GM19099 (cell line): ENCODE measurements around the gene WDR93.

Experiments used
- POLR2A ChIP-seq: IDR thresholded peaks from 3 replicates; pipeline ENCODE4 v1.6.1; 2011; ENCODE audit warnings: low read depth; ENCODE audit not compliant: insufficient read length; ENCODE audit errors: extremely low read depth

The WDR93 gene

GRCh38 chr15:89747708-89748682 lies 57.4 kb downstream of the WDR93 start:
- no peak for TF ChIP-seq POLR2A

DNA sequence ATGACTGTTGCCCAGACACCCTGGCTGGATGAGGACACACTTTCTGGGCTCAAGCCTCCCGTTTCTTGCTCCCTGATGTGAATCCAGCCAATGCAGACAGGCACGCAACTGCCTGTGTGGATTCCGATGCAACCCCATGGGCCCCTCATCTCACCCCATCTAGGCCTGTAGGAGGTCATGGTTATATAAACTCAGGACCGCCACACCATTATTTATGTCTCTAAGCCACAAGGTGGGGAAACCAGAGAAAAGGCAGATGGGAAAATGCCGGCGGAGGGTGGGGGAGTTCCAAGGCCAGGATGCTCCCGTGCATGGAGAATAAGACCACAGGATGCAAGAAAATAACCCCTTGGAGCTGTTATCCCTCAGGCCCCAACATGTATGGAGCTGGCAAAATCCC lies 58.4 kb downstream of the WDR93 start:
- no peak for TF ChIP-seq POLR2A

DNA sequence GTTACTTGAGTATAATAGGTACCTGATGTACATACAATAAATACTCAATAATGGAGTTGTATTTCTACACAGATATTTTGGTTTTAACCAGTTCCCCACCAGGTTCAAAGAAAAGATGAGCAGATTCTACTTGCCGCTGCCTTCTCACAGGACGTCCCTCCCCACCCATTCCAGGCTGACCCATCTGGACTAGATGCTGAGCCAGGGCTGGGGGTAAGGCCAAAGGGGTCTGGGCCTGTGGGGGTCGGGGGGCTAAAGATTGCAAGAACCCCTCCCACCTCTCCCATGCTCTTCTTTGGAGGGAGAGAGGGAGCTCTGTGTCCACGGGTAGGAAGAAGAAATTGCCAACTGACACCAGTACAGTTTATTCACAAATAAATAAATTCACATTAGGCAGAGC lies 58.9 kb downstream of the WDR93 start:
- TF ChIP-seq POLR2A = no peak

GRCh38 chr15:89749951-89750559 lies 59.4 kb downstream of the WDR93 start:
- TF ChIP-seq POLR2A = no peak

DNA sequence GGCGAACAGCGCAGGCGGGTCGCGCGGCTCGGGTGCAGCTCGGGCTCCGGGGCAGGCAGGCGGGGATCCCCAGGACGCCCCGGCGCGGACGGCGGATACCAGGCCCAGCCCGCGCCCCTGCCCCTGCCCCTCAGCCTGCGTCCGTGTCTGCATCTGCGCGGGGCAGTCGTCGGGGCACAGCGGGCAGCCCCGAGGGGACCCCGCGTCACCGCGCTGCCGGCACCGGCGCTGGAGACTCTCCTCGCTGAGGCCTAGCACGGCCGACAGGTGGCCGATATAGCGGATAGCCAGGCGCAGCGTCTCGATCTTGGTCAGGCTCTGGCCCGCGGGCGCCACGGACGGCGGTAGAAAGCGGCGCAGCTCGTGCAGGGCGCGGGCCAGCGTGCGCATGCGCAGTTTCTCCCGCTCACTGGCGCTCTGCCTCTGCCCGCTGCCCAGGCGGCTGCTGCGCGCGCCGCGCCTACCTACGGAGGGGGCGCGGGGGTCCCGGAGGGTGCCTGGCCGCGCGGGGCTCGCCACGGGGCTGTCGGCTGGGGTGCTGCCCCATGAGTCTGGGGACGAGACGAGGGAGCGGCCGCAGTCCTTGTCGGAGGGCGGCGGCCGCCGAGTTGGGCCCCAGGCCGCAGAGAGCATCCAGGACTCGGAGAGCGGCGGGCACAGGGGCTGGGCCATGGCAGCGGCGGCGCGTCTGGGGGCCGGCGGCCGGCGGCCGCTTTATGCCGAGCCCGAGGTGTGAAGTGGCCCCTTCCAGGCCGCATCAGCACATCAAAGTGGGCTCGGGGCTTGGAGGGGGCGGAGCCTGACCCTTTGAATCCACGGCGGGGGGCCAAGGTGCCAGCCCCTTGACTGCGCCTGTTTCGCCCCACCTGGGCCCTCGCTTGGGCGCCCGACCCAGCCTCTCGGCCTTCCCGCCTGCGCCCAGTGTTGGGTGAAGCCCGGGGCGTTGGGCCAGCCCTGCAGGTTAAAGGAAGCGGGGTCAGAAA lies 60.2 kb downstream of the WDR93 start, which contains the start of gene MESP1:
MESP1 (minus strand) TSS at position 690 of the 983 bp plus-strand sequence; CDS start at position 672, 18 bp downstream.
- TF ChIP-seq POLR2A = peak; percentile 65

DNA sequence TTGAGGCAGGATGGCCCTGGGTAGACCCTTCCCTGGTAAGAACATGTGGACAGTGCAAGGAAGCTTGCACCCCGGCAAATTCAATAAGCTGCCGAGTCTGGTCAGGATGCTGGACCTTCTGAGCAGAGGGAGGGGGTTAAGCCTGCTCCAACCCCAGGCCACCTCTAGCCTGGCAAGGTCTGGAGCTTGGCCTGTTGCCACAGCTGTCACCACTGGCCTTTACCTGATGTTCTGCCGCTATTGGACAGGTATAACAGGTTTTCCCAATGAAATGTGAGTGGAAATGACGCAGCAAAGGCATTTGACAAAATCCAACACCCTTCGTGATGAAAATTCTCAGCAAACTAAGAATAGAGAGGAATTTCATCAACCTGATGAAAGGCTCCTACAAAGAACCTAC lies 61.1 kb downstream of the WDR93 start:
- no peak for TF ChIP-seq POLR2A

DNA sequence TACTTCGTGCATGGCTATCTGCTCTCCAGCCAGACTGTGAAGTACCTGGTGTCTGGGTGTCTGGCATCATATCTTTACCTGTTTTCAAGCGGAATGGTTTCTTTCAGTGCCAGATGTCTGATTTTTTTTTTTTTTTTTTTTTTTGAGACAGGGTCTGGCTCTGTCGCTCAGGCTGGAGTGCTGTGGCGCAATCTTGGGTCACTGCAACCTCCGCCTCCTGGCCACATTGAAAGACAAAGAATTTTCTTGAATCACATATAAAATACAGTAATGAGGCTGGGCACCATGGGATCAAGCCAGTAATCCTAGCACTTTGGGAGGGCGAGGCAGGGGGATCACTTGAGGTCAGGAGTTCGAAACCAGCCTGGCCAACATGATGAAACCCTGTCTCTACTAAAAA lies 63.2 kb downstream of the WDR93 start:
- TF ChIP-seq POLR2A = no peak

DNA sequence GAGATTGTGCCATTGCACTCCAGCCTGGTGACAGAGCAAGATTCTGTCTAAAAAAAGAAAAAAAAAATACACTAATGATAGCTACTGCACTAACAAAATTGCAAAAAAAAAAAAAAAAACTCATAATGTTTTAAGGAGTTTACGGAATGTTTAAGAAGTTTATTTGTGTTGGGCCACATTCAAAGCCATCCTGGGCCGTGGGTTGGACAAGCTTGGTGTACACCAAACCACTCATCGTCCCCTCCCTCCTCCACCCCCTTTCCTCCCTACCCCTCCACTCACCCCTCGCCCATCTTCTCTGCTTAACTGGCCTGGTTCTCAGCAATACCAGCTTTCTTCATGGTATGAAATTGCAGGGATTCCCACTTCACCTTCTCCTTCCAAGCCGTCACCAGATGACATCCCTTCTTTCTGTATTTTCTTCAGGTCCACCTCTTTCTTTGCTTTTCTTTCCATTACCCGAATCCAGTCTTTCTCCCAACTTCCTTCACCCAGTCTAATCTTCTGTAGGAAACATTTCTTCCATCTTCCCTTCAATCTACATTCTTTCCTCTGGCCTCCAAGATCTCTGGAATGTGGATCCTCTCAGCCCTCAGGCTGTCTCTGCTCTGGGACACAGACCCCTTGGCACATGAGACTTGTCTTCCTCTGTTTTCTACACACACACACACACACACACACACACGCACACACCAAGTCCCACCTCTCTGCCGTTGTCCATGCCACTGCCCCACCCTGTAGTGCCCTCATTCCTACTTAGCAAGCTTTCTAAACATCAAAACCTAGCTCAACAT lies 63.9 kb downstream of the WDR93 start:
- TF ChIP-seq POLR2A = no peak

DNA sequence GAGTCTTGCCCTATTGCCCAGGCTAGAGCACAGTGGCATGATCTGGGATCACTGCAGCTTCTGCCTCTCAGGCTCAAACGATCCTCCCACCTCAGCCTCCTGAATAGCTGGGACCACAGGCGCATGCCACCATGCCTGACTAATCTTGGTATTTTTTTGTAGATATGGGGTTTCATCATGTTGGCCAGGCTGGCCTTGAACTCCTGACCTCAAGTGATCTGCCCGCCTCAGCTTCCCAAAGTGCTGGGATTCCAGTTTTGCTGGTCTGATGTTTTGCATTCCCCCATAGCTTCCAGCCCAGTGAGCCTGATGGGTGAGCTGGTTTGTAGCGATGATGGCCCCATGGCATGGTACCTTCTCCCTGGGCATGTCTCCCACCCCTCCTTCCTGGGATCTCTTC lies 65.1 kb downstream of the WDR93 start:
- TF ChIP-seq POLR2A = no peak

GRCh38 chr15:89756897-89757296 lies 66.3 kb downstream of the WDR93 start:
- no peak for TF ChIP-seq POLR2A

- no peak for TF ChIP-seq POLR2A
These were observed 67.7 kb downstream of the WDR93 start for GRCh38 chr15:89758283-89758682.

GRCh38 chr15:89758981-89759380 lies 68.4 kb downstream of the WDR93 start:
- TF ChIP-seq POLR2A = no peak

DNA sequence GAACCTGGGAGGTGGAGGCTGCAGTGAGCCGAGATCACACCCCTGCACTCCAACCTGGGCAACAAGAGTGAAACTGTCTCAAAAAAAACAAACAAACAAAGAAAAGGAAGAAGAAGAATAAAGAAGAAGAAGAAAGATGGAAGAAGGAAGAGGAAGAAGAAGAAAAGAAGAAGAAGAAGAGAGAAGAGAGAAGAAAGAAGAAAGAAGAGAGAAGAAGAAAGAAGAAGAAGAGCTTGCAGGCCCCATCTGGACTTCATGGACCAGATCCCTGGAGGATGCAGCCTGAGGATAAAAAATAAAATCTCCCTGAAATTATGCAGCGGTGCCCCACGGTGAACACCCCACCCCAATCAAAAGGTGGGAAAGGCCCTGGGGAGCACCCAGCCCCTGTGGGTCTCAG lies 69.2 kb downstream of the WDR93 start:
- TF ChIP-seq POLR2A = no peak
